OCI-LY7 (cell line): Measurements from ENCODE around the gene IL6ST.

Experiments
- EZH2phosphoT487 ChIP-seq: fragments of 200-600 bp; sonication (generic); IDR thresholded peaks from 2 replicates; pipeline ENCODE4 v1.6.1; 2018; ENCODE audit warnings: low read depth, borderline replicate concordance, mild to moderate bottlenecking, mixed run types, antibody characterized with exemption, low read length, moderate library complexity, mixed read lengths
- TF ChIP-seq, protein P1 (sequence below): fragments of 200-600 bp; sonication (generic); conservative IDR thresholded peaks from 2 replicates; pipeline ENCODE4 v1.5.1; 2014; ENCODE audit warnings: mild to moderate bottlenecking, antibody characterized with exemption, low read length, moderate library complexity, mixed read lengths

- TF ChIP-seq, protein P1, sequence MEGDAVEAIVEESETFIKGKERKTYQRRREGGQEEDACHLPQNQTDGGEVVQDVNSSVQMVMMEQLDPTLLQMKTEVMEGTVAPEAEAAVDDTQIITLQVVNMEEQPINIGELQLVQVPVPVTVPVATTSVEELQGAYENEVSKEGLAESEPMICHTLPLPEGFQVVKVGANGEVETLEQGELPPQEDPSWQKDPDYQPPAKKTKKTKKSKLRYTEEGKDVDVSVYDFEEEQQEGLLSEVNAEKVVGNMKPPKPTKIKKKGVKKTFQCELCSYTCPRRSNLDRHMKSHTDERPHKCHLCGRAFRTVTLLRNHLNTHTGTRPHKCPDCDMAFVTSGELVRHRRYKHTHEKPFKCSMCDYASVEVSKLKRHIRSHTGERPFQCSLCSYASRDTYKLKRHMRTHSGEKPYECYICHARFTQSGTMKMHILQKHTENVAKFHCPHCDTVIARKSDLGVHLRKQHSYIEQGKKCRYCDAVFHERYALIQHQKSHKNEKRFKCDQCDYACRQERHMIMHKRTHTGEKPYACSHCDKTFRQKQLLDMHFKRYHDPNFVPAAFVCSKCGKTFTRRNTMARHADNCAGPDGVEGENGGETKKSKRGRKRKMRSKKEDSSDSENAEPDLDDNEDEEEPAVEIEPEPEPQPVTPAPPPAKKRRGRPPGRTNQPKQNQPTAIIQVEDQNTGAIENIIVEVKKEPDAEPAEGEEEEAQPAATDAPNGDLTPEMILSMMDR: no peak
- no peak for TF ChIP-seq EZH2phosphoT487
These were observed 94.0 kb downstream of the IL6ST start for GRCh38 chr5:55900776-55901175.
